ENCODE results near the gene WDFY2. TPM values are rescaled to one million over a fixed set of nuclear protein-coding genes. Genes with fewer than 3 reads are reported as not detected.

Gene WDFY2
- total RNA-seq, 1 donor from 2014 or later, result 9.1 TPM

DNA sequence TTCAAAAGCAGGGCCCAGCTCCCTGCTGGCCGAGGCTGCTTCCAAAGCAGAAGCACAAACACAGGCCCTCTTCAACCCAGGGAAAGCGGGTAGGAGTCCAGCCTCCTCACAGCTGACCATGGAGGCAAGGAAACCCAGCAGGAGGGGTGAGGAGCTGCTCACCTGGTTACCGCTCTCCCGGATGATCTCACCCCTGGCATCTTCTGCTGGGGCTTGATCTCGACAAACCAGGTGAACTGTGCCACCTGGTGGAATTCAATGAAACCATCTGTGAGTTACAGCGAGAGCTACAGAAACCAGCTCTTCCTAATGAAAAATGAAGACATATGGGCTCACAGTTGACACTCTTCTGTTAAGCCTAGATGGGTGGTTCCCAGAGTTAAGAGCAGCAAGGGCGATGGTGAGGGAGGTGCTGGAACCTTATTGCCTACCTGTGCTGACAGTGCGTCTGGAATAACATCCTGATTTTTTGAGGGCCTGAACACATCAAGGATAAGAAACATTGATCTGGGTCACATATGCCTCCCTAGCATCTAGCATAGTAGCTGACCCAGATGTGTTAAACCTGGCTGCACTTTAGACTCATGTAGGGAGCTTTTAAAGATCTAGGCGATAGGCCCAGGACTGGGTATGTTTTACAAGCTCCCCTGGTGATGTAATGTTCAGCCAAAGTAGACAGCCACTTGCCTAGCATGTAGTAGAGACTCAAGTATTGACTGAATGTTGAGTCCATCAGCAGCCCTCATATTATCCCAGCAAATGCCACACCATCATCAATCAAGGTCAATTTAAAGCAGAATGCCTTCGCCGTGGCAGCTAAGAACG lies 213.6 kb downstream of the WDFY2 start:
- peak; percentile 67 for DNase-seq (ENCODE audit: low read depth)

DNA sequence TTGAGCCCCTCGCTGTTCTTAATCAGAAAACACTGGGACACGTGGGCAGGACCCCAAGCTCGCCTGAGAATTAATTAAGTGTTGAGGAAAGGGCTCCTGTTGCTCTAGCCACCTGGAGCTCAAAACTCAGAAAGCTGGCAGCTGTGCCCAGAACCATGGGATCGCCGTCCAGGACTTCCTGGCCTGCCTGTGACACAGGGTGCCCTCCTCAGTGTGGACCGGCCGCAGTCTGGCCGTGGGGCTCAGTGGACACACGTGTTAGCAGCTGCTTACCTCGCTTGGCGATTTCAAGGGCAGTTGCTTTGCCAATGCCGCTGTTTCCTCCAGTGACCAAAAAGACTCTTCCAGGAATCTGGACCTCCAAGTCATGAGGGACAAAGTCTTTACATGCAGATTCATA lies 215.0 kb downstream of the WDFY2 start:
- no peak for DNase-seq (ENCODE audit: low read depth)

DNA sequence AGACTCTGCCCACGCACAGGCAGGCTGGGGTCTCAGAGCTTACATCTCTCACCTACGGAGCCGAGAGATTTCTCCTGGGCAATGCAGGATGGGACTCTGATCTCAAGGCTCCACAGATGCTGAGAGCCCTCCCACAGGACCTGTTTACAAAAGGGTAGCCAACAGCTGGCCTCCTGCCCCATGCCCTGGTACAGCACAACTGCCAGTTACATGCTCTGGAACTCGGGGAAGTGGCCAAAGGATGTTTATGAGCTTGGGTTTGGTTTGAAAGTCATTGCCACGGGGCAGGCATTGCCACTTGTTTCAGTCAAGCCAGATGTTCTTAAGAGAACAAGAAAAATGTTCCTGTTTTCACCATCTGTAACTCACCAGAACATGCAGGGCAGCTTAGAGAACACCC lies 216.2 kb downstream of the WDFY2 start:
- DNase-seq (ENCODE audit: low read depth), result no peak

DNA sequence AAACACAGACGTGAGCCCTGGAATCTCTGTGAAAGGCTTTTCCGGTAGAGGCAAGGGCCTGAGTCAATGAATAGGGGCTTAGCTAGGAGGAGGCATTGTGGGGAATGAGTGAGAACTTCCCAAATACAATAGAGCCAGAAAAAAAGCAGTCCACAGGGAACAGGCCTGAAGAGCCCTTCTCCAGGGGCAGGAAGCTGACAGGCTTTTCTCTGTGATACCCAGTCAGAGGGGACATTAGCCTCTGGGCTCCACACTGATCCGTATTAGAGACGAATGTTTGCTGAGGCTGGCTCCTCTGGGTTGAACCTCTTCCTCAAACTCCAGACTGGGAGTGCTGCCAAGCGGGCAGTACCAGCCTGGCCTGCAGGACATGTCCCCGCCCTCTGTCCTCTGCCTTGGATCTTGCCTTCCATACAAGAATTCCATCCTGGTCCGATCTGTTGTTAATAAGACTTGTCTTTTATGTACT lies 217.4 kb downstream of the WDFY2 start:
- peak; percentile 40 for DNase-seq (ENCODE audit: low read depth)

DNA sequence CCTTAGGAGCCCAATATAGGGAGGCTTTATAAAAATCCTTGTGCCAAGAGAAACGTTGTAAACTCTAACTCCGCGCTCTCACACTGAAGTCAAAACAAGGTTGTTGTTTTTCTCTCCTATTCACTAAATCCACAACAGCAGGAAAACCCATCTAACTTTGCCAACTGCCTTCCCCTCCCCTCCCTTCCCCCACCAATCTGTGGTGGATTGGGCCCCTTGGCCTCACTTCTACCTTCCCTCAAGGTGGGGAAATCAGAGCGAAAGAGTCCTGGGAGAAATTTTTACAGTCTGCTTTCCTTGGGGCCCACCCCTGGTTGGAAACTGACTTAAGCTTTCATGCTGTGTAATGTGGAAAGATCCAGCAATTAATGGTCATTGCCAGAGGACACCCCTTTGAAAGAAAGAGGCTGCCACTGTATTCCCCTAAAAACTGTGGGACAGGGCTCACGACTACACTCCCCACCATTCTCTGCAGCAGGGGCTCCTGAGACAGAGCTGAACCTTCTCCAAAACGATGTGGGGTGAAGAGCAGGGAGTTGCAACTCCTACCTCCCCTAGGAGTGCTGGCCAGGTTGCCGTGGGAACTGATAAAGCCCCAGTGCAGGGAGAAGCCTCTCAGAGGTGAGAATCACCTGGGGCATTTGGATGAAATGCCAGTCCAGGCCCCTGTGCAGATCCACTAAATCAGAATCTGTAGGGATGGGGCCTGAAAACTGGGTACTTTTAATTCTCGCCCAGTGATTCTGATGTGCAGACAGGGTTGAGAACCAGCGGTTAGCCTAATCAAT lies 218.6 kb downstream of the WDFY2 start:
- DNase-seq (ENCODE audit: low read depth), result no peak

DNA sequence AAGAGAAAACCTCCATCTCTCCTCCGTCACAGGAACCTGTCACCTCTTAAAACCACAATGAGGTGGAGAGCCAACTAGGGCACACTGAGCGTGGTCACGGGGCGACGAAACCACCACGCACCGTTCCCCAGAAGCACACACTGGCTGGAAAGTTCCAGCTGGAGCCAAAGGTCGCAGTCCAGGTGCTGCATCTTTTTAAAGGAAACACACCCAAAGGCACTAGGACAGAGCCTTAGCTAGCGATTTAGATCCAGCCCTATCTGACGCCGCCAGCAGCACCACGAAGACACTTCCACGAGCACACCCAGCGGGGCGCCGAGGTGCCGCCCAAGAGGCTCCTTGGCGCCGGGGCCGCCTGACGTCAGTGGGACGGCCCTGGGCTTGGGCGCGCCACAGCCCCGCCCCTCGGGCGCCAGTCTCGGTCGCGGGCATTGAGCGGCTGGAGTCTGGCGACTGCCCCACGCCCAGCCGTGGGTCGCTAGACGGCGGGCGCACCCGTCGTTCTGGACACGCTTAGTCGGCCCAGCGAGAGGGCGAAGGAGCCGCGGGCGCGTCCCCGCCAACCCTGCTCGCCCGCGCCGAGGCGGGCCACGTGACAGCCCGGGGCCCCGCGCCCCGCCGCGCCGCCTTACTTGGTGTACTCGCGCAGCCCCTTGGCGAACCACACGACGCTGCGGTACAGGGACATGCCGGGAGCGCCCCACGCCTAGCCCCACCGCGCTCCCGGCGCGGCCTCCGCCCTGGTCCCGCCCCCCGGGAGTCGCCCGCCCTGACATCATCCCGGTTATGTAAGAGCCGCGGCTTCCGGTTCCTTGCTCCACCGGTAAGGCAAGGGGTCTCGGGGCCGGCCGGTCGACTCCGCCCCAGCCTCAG lies 219.4 kb downstream of the WDFY2 start, which contains the start of gene DHRS12:
TSS of gene DHRS12 (minus strand) at position 742 of the 873 bp plus-strand sequence. CDS start 4,504 bp downstream, outside the sequence.
- peak; percentile 37 for DNase-seq (ENCODE audit: low read depth)

DNA sequence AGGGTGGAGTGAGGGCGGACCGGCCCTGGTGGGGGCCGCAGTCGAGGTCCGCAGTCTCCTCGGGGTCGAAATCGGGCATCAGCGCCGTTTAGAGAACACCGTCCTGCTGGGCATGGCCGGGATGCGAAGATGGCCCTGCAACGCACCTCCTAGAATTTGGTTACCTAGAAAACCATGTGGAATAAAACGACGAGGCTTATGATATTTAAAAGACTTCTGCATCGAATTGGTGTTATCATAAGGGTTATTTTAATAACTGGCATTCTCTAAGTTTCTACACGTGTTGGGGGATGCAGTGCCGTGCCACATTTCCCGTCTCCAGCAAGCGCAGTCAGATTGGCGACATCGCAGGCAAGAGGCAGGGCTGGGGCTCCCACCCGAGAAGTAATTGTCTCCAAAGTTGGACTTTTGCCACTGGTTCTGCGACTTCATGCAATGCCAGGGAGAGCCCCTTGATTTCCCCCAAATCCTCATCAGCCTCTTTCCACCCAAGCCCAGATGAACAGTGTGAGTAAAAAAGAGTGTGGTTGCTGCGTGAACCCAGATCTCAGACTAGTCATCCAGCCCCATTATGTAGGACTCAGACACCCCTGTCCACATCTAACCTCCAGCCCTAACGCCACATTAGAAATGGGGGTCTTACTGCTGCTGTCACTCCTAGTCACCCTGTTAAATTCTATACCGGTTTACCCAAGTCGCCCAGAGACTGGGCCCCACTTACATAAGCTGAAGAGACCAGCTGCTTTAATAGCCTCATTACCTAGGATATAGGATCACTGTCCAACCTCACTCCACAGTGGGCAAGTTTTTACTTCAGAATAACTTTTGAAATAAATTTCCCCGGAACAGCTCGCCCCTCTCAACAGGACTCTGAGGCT lies 220.3 kb downstream of the WDFY2 start:
- no peak for DNase-seq (ENCODE audit: low read depth)

DNA sequence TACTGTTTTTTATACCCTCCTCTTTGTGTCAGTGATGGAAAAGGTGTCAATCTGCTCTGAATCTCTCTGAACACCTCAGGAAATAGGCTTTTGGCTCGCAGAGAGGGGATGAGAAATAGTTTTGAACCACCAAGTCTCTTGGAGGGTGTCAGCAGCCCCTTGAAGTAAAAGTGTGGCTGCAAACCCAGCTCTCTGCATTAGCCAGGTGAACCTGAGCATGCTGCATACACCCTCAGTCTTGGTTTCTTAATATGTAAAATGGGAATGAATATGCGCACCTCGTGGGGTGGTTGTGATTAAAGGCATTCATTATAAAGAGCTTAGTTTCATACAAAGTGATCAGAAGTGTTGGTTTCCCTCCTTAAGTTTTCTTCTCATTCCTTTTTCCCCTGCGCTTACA lies 221.1 kb downstream of the WDFY2 start:
- no peak for DNase-seq (ENCODE audit: low read depth)

DNA sequence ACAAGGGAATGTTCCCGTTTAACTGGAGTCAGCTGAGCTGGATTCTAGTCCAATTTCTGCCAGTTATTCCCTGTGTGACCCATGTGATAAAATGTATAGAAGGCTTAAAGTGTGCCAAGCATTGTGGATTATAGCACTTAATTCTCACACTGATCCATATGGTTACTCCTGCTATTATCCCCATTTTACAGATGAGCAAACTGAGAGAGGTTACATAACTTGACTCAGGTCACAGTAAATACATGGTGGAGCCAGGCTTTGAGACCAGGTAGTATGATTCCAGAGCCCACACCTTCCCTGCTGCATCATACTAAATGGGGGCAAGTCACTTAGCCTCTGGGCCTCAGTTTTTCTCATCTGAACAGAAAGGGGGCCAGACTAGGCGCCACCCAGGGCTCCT lies 221.7 kb downstream of the WDFY2 start:
- DNase-seq (ENCODE audit: low read depth), result no peak

DNA sequence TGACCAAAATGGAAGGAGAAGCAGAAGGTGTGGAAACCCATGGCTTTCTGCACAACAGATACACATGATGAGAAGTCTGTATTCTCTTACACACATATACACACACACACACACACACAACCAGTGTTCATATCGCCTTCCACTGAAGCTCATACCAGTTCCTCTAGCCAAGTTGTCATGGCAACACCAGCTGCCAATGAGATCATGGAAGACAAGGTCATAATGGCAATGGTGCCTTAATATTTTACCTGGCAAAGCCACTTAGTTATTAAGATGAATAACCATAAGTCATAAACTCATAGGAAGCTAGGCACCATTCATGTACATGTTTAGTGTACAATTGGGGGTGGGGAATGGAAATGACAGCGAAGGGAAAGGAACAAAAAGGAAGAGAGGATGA lies 222.3 kb downstream of the WDFY2 start:
- DNase-seq (ENCODE audit: low read depth), result peak; percentile 16

DNA sequence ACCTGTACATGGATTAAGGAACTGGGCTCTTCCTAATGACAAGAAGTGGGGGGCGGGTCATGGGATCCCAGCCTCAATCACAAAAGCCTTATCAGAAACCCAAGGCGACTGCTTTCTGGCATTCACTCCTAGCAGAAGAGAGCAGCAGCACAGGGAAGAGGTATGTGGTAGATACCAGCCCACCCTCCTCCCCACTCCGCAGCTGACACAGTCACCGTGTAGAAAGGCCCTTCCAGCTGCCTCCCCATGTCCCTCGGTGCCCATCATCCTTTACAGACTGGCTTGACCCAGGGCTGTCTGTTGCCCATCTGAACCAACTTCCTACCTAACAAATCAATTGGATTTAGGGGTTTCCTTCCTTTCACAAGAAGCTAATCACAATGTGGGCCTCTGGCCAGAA lies 222.8 kb downstream of the WDFY2 start:
- no peak for DNase-seq (ENCODE audit: low read depth)

DNA sequence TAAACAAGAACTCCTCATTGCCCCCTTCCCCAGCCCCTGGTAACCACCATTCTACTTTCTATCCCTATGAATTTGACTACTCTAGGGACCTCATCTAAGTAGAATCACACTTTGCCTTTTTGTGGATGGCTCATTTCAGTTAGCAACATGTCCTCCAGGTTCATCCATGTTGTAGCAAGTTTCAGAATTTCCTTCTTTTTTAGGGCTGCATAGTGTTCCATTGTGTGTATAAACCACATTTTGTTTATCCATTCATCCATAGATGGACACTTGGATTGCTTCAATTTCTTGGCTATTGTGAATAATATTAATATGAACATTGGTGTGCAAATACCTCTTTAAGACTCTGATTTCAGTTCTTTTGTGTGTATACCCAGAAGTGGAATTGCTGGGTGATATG lies 224.5 kb downstream of the WDFY2 start:
- DNase-seq (ENCODE audit: low read depth), result no peak

DNA sequence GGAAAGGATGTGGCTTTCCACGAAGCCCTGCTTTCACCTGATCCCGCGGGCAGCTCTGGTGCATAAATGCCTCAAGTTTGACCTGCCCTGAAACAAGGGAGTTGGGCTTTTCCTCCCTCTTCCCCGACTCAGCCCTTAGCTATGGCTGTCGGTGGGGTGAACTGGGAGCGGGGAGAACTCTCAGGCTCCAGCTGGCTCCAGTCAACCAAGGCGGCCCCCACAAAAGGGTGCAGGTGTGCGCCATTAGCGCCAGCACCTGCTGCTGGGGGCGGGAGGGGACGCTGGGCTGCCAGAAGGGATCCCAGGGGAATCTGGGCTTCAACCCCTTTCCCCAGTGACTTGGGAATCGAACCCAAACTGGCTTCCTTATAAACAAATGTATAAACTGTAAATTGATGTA lies 226.8 kb downstream of the WDFY2 start:
- DNase-seq (ENCODE audit: low read depth), result no peak

DNA sequence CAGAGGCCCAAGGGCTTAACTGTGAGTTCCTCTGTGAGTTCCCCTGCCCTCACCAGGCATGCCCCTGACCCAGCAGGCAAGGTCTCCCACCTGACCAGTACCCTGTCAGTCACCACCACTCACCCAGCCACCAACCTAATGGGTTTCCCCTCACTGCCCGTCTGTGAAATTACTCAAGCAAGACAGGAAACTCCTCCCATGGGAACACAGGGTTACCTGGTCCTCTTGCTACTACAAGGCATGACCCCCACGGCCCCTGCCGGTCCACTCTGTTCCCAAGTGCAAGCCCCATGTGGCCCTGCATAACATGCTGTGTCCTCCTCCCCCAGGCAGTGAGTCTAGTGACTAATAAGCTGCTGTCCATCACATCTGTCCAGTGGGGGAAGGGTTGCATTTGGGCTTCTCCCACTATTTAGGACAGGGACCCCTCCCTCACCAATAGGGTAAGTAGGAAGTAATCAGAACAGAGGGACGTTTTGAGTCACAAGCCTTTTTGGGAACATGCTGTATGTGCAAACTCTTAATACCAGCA lies 227.7 kb downstream of the WDFY2 start:
- peak; percentile 68 for DNase-seq (ENCODE audit: low read depth)

DNA sequence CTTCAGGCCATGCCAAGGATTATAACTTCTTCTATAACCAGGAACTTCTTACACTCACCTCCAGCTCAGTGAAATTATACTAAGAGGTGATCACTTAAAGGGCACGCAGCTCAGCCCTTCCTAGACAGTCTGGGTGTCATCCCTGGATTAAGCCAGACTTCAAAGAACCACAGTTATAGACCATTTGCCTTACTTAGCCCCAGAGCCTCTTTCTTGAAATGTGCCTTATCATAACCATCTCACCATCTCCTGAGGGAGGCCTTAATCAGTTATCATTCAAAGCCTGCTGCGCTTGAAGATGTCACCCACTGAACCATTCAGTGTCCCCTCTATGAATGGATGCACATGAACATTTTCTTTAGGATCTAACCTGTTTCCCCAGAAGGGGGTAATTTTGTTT lies 229.8 kb downstream of the WDFY2 start:
- DNase-seq (ENCODE audit: low read depth), result no peak

DNA sequence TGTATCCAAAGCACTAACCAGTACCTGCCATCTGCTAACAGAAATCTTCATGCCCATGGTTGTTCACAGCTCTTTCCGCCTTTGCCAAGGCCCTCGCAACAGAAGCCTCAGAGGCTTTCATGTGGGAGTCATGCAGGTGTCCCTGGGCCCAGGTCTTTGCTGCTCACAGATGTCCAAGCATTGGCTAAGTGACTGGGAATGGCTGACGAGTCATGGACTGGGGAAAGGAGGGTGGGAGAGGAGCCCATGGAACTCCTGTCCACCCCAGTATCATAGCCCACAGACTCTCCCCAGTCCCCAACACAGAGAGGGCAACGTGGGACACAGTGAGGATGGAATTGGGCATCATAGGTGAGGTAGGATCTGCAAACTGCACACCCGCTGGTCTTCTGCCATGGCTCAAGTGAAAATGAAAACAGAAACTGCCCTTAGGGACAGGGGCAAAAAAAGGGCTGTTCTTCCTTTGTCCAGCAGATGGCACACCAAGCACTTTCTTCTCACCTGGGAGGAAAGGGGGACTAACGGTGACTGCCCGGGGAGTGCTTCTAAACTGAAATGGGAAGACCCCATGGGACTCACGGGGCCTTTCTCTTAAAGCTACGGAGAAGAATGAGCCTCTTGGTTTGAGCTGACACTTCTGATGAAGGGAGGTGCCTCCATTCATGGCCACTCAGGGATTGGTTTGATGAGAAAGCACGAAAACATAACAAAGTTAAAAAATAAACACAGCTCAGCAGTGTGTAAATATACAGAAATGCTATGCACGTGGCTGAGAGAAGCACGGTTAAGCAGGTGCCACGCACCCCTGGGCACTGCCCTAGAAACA lies 230.8 kb downstream of the WDFY2 start:
- peak; percentile 64 for DNase-seq (ENCODE audit: low read depth)

DNA sequence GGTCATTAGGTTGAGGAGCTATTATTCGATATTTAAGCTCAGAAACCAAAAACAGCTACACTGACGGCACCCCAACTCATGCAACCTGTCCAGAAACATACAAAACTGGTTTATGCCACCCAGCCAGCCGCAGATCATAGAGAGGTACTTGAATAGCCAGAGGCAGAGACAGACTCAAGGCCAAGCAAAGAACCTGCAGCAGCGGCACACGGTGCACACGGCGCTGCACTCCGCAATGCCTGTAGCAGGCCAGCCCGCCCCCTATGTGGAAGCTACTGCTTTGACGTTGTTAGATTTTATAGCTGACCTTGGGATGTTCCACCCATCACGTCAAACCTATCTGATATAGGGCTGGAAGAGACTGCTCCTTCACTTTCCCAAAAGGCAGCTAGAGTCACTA lies 231.6 kb downstream of the WDFY2 start:
- no peak for DNase-seq (ENCODE audit: low read depth)

DNA sequence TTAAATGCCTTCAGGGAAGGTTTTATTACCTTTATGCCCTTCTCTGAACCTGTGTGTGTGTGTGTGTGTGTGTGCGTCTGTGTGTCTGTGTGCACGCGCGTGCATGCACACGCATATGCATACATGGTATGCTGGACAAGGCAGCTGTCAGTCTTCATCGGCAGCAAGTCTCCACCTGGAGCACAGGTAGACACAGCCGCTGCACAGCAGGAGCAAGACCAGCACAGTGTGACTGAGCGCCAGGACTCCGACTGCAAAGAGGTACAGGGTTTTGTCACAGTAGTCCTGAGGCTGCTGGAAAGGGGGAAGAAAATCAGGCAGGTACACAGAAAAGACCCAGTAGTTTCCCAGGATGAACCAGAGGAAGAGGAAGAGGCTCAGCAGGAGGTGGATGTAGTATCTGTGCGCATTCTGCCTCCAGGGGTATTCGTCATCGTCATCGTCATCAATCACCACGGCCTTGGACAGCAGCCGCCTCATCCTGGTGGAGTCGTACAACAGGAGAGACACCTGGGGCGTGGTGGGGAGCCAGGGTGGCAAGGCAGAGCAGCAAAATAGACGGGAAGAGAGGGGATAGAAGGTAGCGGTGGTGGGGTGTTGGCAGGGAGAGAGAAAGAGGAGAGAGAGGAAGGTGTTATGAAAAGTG lies 232.5 kb downstream of the WDFY2 start:
- DNase-seq (ENCODE audit: low read depth), result no peak

All from renal cortical epithelial cell (primary cell).